OCI-LY3 (cell line): ENCODE measurements around the gene ARID1B.

Experiments used
- H2AFZ ChIP-seq: fragments of 200-600, 300-600 bp; shearing (Covaris generic); 2 replicates; pipeline ENCODE4 v1.6.0; 2014; ENCODE audit warnings: antibody characterized with exemption, low read depth, low read length
- H3K27ac ChIP-seq: fragments of 200-600, 300-600 bp; sonication (generic); 2 replicates; pipeline ENCODE4 v1.5.1; 2014; ENCODE audit warnings: mild to moderate bottlenecking, low read length, moderate library complexity, mixed read lengths
- H3K27me3 ChIP-seq: fragments of 200-600, 300-600 bp; sonication (generic); 2 replicates; pipeline ENCODE4 v1.6.1; 2014; ENCODE audit warnings: low read depth, low read length, mixed read lengths
- H3K36me3 ChIP-seq: fragments of 200-600, 300-600 bp; sonication (generic); replicated peaks from 2 replicates; pipeline ENCODE3; 2014; ENCODE audit warnings: low read depth, low read length, mixed read lengths
- H3K4me1 ChIP-seq: fragments of 300-600, 200-600 bp; sonication (generic); 2 replicates; pipeline ENCODE4 v1.6.1; 2014; ENCODE audit warnings: low read length, mixed read lengths
- H3K4me2 ChIP-seq: fragments of 200-600, 300-600 bp; sonication (generic); 2 replicates; pipeline ENCODE4 v1.6.1; 2014; ENCODE audit warnings: low read length, mixed read lengths
- H3K4me3 ChIP-seq: fragments of 300-600, 200-600 bp; sonication (generic); 2 replicates; pipeline ENCODE4 v1.5.1; 2014; ENCODE audit warnings: antibody characterized with exemption, mild to moderate bottlenecking, low read length, moderate library complexity
- H3K79me2 ChIP-seq: fragments of 300-600, 200-600 bp; shearing (Covaris generic); 2 replicates; pipeline ENCODE4 v1.6.1; 2014; ENCODE audit warnings: mild to moderate bottlenecking, low read length, mixed read lengths
- H3K9ac ChIP-seq: fragments of 300-600, 200-600 bp; shearing (Covaris generic); 2 replicates; pipeline ENCODE4 v1.6.0; 2014; ENCODE audit warnings: mild to moderate bottlenecking, low read length, moderate library complexity
- H3K9me3 ChIP-seq: fragments of 200-600, 300-600 bp; shearing (Covaris generic); 2 replicates; pipeline ENCODE4 v1.6.1; 2014; ENCODE audit warnings: low read length, mixed read lengths; ENCODE audit not compliant: insufficient read depth
- H4K20me1 ChIP-seq: fragments of 200-600, 300-600 bp; sonication (generic); 2 replicates; pipeline ENCODE4 v1.6.1; 2016; ENCODE audit warnings: low read length, mixed read lengths; ENCODE audit not compliant: insufficient read depth
- CTCF ChIP-seq: fragments of 200-600, 300-600 bp; sonication (generic); IDR thresholded peaks from 2 replicates; pipeline ENCODE4 v1.5.1; 2014; ENCODE audit warnings: antibody characterized with exemption, low read length, low read depth
- EZH2phosphoT487 ChIP-seq: fragments of 200-600 bp; shearing (Covaris generic); IDR thresholded peaks from 2 replicates; pipeline ENCODE4 v1.6.1; 2018; ENCODE audit warnings: antibody characterized with exemption, mixed run types, low read depth

Gene ARID1B

GRCh38 chr6:157217198-157217893 is 440.2 kb downstream of the ARID1B start:
- no peak overlapping the region for H3K4me2 ChIP-seq
- H2AFZ ChIP-seq: no peak overlapping the region
- no peaks in the 10 kb centered on the region for H3K9me3 ChIP-seq
- H4K20me1 ChIP-seq: no peaks in the 10 kb centered on the region
- no peak overlapping the region for H3K4me3 ChIP-seq
- no peak overlapping the region for H3K27ac ChIP-seq
- H3K79me2 ChIP-seq: no peaks in the 10 kb centered on the region
- no peaks in the 10 kb centered on the region for H3K27me3 ChIP-seq
- TF ChIP-seq CTCF: no peak
- TF ChIP-seq EZH2phosphoT487: no peak
- no peaks in the 10 kb centered on the region for H3K36me3 ChIP-seq
- 0 out of 2 replicates have a peak, but pooled peaks cover under 1% of the 10 kb centered on the region for H3K4me1 ChIP-seq
- no peak overlapping the region for H3K9ac ChIP-seq

DNA sequence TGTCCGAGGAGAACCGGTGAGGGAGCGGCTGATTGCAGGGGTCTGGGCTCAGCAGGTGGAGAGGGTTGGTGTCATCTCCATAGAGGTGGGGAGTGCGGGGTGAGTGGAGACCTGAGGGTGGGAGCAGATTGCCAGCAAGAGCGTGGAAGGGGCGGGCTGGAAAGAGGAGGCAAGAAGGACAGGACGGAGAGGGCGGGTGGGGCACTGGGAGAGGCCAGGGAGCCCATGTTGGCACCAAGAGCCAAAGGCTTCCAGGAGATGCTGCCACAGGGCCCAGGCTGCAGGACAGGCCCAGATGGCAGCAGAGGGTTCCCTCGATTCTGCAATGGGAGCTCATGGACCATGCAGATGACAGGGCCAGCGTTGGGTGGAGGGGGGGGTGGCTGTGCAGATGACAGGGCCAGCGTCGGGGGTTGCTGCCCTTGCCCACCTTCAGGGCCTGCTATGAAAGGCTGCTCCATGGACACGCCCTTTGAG is 440.8 kb downstream of the ARID1B start:
- Histone ChIP-seq H3K4me3 (no peak overlapping the region), H3K36me3 (no peaks in the 10 kb centered on the region), H3K27me3 (no peaks in the 10 kb centered on the region), H3K4me2 (no peak overlapping the region), H3K9me3 (no peaks in the 10 kb centered on the region), H3K4me1 (peaks cover 6% of the 10 kb centered on the region), H2AFZ (no peak overlapping the region), H3K27ac (no peak overlapping the region), H4K20me1 (no peaks in the 10 kb centered on the region), H3K79me2 (no peaks in the 10 kb centered on the region), H3K9ac (no peak overlapping the region)
- no peak for TF ChIP-seq EZH2phosphoT487
- TF ChIP-seq CTCF: no peak

- peaks cover 12% of the 10 kb centered on the region for H3K4me1 ChIP-seq
- H3K4me3 ChIP-seq: no peak overlapping the region
- no peaks in the 10 kb centered on the region for H3K36me3 ChIP-seq
- H3K9me3 ChIP-seq: no peaks in the 10 kb centered on the region
- no peak overlapping the region for H3K4me2 ChIP-seq
- no peaks in the 10 kb centered on the region for H3K79me2 ChIP-seq
- no peak overlapping the region for H3K27ac ChIP-seq
- H3K9ac ChIP-seq: no peak overlapping the region
- no peaks in the 10 kb centered on the region for H4K20me1 ChIP-seq
- H3K27me3 ChIP-seq: peaks cover 5% of the 10 kb centered on the region
- no peak for TF ChIP-seq CTCF
- no peak overlapping the region for H2AFZ ChIP-seq
These were observed 441.4 kb downstream of the ARID1B start for GRCh38 chr6:157218371-157219198.
